Hepatocyte (in vitro differentiated cells): ENCODE results near the gene SCN4B.

Source experiments
- CTCF ChIP-seq: fragments of 200-600 bp; sonication (generic); IDR thresholded peaks from 2 replicates; pipeline ENCODE4 v1.5.1; 2016; ENCODE audit warnings: antibody characterized with exemption, mild to moderate bottlenecking; ENCODE audit not compliant: poor library complexity
- EZH2 ChIP-seq: fragments of 200-600 bp; sonication (generic); IDR thresholded peaks from 2 replicates; pipeline ENCODE4 v1.6.1; 2016; ENCODE audit warnings: antibody characterized with exemption, mild to moderate bottlenecking, borderline replicate concordance
- EZH2phosphoT487 ChIP-seq: fragments of 200-600 bp; sonication (generic); IDR thresholded peaks from one replicate; pipeline ENCODE4 v1.6.1; 2018; ENCODE audit warnings: antibody characterized with exemption, mild to moderate bottlenecking, low read depth, moderate library complexity; ENCODE audit not compliant: unreplicated experiment, severe bottlenecking

GRCh38 chr11:118167906-118168305 lies 15.3 kb upstream of the SCN4B start:
- no peak for TF ChIP-seq CTCF
- no peak for TF ChIP-seq EZH2phosphoT487
- TF ChIP-seq EZH2, result no peak
